K562 (cell line): ENCODE measurements around the gene SULT1C3. TPM values are rescaled to one million over a fixed set of nuclear protein-coding genes. Genes with fewer than 3 reads are reported as not detected.

Experiments used
- ATAC-seq: fragments of 200-7000 bp; cut with Tn5 transposase; 3 replicates; pipeline ENCODE4 v1.9.1; 2020; ENCODE audit warnings: moderate library complexity
- BruUV-seq: library from RNA; stranded (reverse); fragments of 400-500 nt; replicated peaks from 2 replicates; lab custom pipeline; 2021; lab: Mats Ljungman, UMichigan
- CTCF ChIA-PET: fragments of 300-600 bp; formaldehyde crosslinking; extraction: SDS; loops from one replicate; lab custom pipeline; 2021; ENCODE audit warnings: low intra/inter-chr PET ratio; lab: Yijun Ruan, JAX
- POLR2A ChIA-PET: fragments of 300-600, 350-650 bp; sonication (Branson Sonifier 250); formaldehyde crosslinking; extraction: SDS; loops from one replicate; lab custom pipeline; 2021; ENCODE audit warnings: antibody characterized with exemption, inconsistent platforms; lab: Yijun Ruan, JAX
- DNase-seq, 4 experiments: peaks; one replicate each; pipeline versions ENCODE4 v3.0.0 to v3.0.0-alpha.2; 2011 to 2018; ENCODE audit warnings: low spot score in 3 of 4, mixed read lengths in 3 of 4; ENCODE audit errors: extremely low read depth in 1 of 4
- FAIRE-seq: peaks from 2 replicates; lab custom pipeline; 2011; peaks lifted over from hg19 to GRCh38; lab: Jason Lieb, UNC
- H2AFZ ChIP-seq: 2 replicates; pipeline ENCODE4 v1.6.0; 2011; ENCODE audit warnings: low read depth, low read length, control low read depth, inconsistent platforms
- H3K27ac ChIP-seq: fragments of 200-600 bp; 3 replicates; pipeline ENCODE4 v1.8.0; 2011; ENCODE audit warnings: low read depth, mild to moderate bottlenecking, control low read depth, inconsistent platforms, low read length, moderate library complexity, mixed read lengths; ENCODE audit errors: extremely low read depth
- H3K27me3 ChIP-seq, 2 experiments: fragments of 300-600 bp in 1 of 2; 2 replicates in 1 of 2; 3 replicates in 1 of 2; pipeline versions ENCODE4 v1.6.0 to v1.8.0; 2011; ENCODE audit warnings: inconsistent platforms in 2 of 2, low read length in 2 of 2, mild to moderate bottlenecking in 1 of 2, mixed read lengths in 1 of 2, moderate library complexity in 1 of 2; ENCODE audit not compliant: control insufficient read depth in 2 of 2, insufficient read depth in 2 of 2
- H3K36me3 ChIP-seq: fragments of 300-600 bp; 3 replicates; pipeline ENCODE4 v1.8.0; 2011; ENCODE audit warnings: mild to moderate bottlenecking, low read length, inconsistent platforms; ENCODE audit not compliant: control insufficient read depth, insufficient read depth
- H3K4me1 ChIP-seq, 2 experiments: fragments of 200-600 bp in 1 of 2; replicated peaks in 1 of 2; 2 replicates in 1 of 2; 3 replicates in 1 of 2; pipeline versions ENCODE4 v1.5.1 to v1.8.0; 2011; ENCODE audit warnings: inconsistent platforms in 2 of 2, low read length in 2 of 2, mild to moderate bottlenecking in 1 of 2, mixed read lengths in 1 of 2, moderate library complexity in 1 of 2; ENCODE audit not compliant: control insufficient read depth in 2 of 2, insufficient read depth in 2 of 2
- H3K4me2 ChIP-seq: 2 replicates; pipeline ENCODE4 v1.6.1; 2011; ENCODE audit warnings: low read length, control low read depth, inconsistent platforms, mixed read lengths; ENCODE audit not compliant: insufficient read depth
- H3K4me3 ChIP-seq: fragments of 200-600 bp; sonication (generic), shearing (Covaris generic); 2 replicates; pipeline ENCODE4 v1.5.1; 2016; ENCODE audit warnings: control low read depth, inconsistent platforms
- H3K79me2 ChIP-seq: fragments of 200-600 bp; 3 replicates; pipeline ENCODE4 v1.8.0; 2011; ENCODE audit warnings: low read length, inconsistent platforms; ENCODE audit not compliant: control insufficient read depth, insufficient read depth
- H3K9ac ChIP-seq, 2 experiments: 2 replicates each; pipeline versions ENCODE4 v1.6.0 to v1.6.1; 2011; ENCODE audit warnings: low read depth in 2 of 2, low read length in 2 of 2, control low read depth in 1 of 2, inconsistent platforms in 1 of 2, mild to moderate bottlenecking in 1 of 2, mixed read lengths in 1 of 2; ENCODE audit not compliant: insufficient read depth in 1 of 2
- H3K9me1 ChIP-seq: one replicate; pipeline ENCODE4 v1.6.0; 2011; ENCODE audit warnings: inconsistent platforms, mild to moderate bottlenecking, low read length, moderate library complexity; ENCODE audit not compliant: control insufficient read depth, insufficient read depth
- H3K9me3 ChIP-seq: replicated peaks from 2 replicates; pipeline ENCODE4 v1.5.1; 2011; ENCODE audit warnings: low read depth, low read length, inconsistent platforms; ENCODE audit not compliant: control insufficient read depth, insufficient read depth
- H4K20me1 ChIP-seq: replicated peaks from 2 replicates; pipeline ENCODE4 v1.6.1; 2011; ENCODE audit warnings: low read length, inconsistent platforms, mixed read lengths; ENCODE audit not compliant: control insufficient read depth, insufficient read depth
- CBFA2T2 ChIP-seq: fragments of 450-650 bp; conservative IDR thresholded peaks from 2 replicates; pipeline ENCODE4 v1.6.1; 2017; ENCODE audit warnings: mild to moderate bottlenecking
- CEBPG ChIP-seq, 3 experiments: fragments of 200-800 bp in 1 of 3; sonication (Bioruptor generic) in 1 of 3; sonication (generic) in 1 of 3; formaldehyde crosslinking in 1 of 3; IDR thresholded peaks in 2 of 3; conservative IDR thresholded peaks in 1 of 3; 2 replicates each; pipeline versions ENCODE4 v1.6.1 to v1.8.0; 2016 to 2022; ENCODE audit warnings: missing compliant biosample characterization in 2 of 3, missing genetic modification characterization in 2 of 3, mild to moderate bottlenecking in 1 of 3, missing genetic modification reagents in 1 of 3
- DPF2 ChIP-seq: fragments of 450-650 bp; IDR thresholded peaks from 2 replicates; pipeline ENCODE4 v1.6.1; 2016
- ETV1 ChIP-seq: fragments of 450-650 bp; conservative IDR thresholded peaks from 2 replicates; pipeline ENCODE4 v1.6.1; 2016; ENCODE audit warnings: missing genetic modification characterization, control low read depth, low read depth, missing compliant biosample characterization
- FOXJ2 ChIP-seq: fragments of 200-800 bp; sonication (Bioruptor generic); IDR thresholded peaks from 2 replicates; pipeline ENCODE4 v1.6.1; 2016; ENCODE audit warnings: missing genetic modification characterization, missing compliant biosample characterization
- HEY1 ChIP-seq: fragments of 250-450 bp; sonication (Bioruptor Pico); IDR thresholded peaks from 2 replicates; pipeline ENCODE4 v1.5.0; 2020; ENCODE audit warnings: mild to moderate bottlenecking, moderate library complexity, borderline replicate concordance
- HOMEZ ChIP-seq: fragments of 250-450 bp; sonication (Bioruptor Pico); IDR thresholded peaks from 2 replicates; pipeline ENCODE4 v1.4.0; 2020; ENCODE audit warnings: mild to moderate bottlenecking, moderate library complexity
- IRF9 ChIP-seq: fragments of 450-650 bp; IDR thresholded peaks from 2 replicates; pipeline ENCODE4 v1.6.1; 2016; ENCODE audit warnings: missing biosample characterization, missing genetic modification characterization
- NONO ChIP-seq, 2 experiments: fragments of 200-400 bp in 1 of 2; fragments of 450-650 bp in 1 of 2; formaldehyde crosslinking in 1 of 2; IDR thresholded peaks; 2 replicates each; pipeline ENCODE4 v1.6.1; 2017; ENCODE audit warnings: low read depth in 2 of 2, mild to moderate bottlenecking in 2 of 2, moderate library complexity in 2 of 2, low read length in 1 of 2
- NRF1 ChIP-seq, 2 experiments: fragments of 450-650 bp; IDR thresholded peaks in 1 of 2; conservative IDR thresholded peaks in 1 of 2; 2 replicates each; pipeline ENCODE4 v1.6.1; 2014; ENCODE audit warnings: mild to moderate bottlenecking in 2 of 2
- RBM25 ChIP-seq: fragments of 200-400 bp; formaldehyde crosslinking; IDR thresholded peaks from 2 replicates; pipeline ENCODE4 v1.6.1; 2018; ENCODE audit warnings: low read length, low read depth, moderate library complexity; ENCODE audit not compliant: severe bottlenecking
- SMARCC2 ChIP-seq: fragments of 450-650 bp; IDR thresholded peaks from 2 replicates; pipeline ENCODE4 v1.6.1; 2017; ENCODE audit warnings: antibody characterized with exemption, moderate library complexity, mild to moderate bottlenecking, low read depth
- TAL1 ChIP-seq: fragments of 450-650 bp; IDR thresholded peaks from 2 replicates; pipeline ENCODE4 v1.6.1; 2016; ENCODE audit warnings: mild to moderate bottlenecking
- TOE1 ChIP-seq, 2 experiments: fragments of 450-650 bp in 1 of 2; sonication (generic) in 1 of 2; formaldehyde crosslinking in 1 of 2; IDR thresholded peaks; 2 replicates each; pipeline versions ENCODE4 v1.7.1 to v1.8.0; 2016 to 2022; ENCODE audit warnings: borderline replicate concordance in 2 of 2, mild to moderate bottlenecking in 2 of 2, antibody characterized with exemption in 1 of 2, inconsistent platforms in 1 of 2, low read depth in 1 of 2, missing genetic modification reagents in 1 of 2, moderate library complexity in 1 of 2
- ZBTB33 ChIP-seq: sonication (generic); formaldehyde crosslinking; IDR thresholded peaks from 2 replicates; pipeline ENCODE4 v1.8.1; 2023; ENCODE audit warnings: mild to moderate bottlenecking, missing genetic modification reagents
- ZNF232 ChIP-seq: sonication (generic); formaldehyde crosslinking; IDR thresholded peaks from 2 replicates; pipeline ENCODE4 v1.8.0; 2022; ENCODE audit warnings: mild to moderate bottlenecking, missing genetic modification reagents
- WGBS: fragments of 100-300 bp; shearing (Covaris generic); methylation state at CpG from one replicate; pipeline ENCODE4 v1.1.6; 2016; ENCODE audit warnings: low coverage, mixed read lengths; ENCODE audit not compliant: insufficient coverage; ENCODE audit errors: missing lambda C conversion rate; 5-methylcytosine and 5-hydroxymethylcytosine counted together
- in situ Hi-C: fragments of 300-500 bp; cut with MboI; formaldehyde crosslinking; loops from 4 replicates; pipeline ENCODE4 v1.15.0; 2018; ENCODE audit warnings: inconsistent platforms, mixed read lengths
- intact Hi-C: fragments of 100-400 bp; cut with micrococcal nuclease; formaldehyde crosslinking; loops from 2 replicates; pipeline ENCODE4 v1.14.2; 2022
- polyA plus RNA-seq, 8 experiments: library from polyadenylated mRNA; depleted of rRNA in 4 of 8; stranded (reverse) in 5 of 8; unstranded in 3 of 8; fragments of >200 nt; fragmentation: Nextera tagmentation in 2 of 8; fragmentation: Illumina TruSeq in 1 of 8; extraction: Ambion mirVana in 2 of 8; extraction: Trizol in 1 of 8; gene quantifications; 2 replicates each; pipeline versions ENCODE4 v1.2.1 to v1.2.3, GENCODE V29; 2011 to 2014; ENCODE audit warnings: inconsistent platforms in 1 of 8, missing spikeins in 1 of 8
- total RNA-seq, 7 experiments: library from RNA; depleted of rRNA in 6 of 7; stranded (reverse); fragments of >200 nt in 6 of 7; fragmentation: Illumina TruSeq in 2 of 7; extraction: Trizol in 2 of 7; gene quantifications; 2 replicates each; pipeline versions ENCODE4 v1.2.1 to v1.2.3, GENCODE V29; 2011 to 2021; ENCODE audit warnings: low replicate concordance in 1 of 7

Gene SULT1C3
- total and polyA plus RNA-seq, 9 of the 15 experiments (the other 6 are each of a cell fraction or from before 2014, with no cell fraction given), result not detected

GRCh38 chr2:108271691-108272253, 32.0 kb downstream of the SULT1C3 start:
- peak overlapping the region; percentile 95 for H2AFZ ChIP-seq
- ATAC-seq, result peak; percentile 84
- CTCF ChIA-PET, result no interaction called here
- H3K36me3 ChIP-seq, result no peaks in the 10 kb centered on the region
- 2% methylated on average over 7 of the region's 7 CpGs for WGBS
- peak overlapping the region; percentile 77 for H3K4me2 ChIP-seq
- no peaks in the 10 kb centered on the region for H3K79me2 ChIP-seq
- peak; percentile 26 for FAIRE-seq
- H3K27me3 ChIP-seq, result peaks cover 0 to 8% of the 10 kb centered on the region in 2 experiments; a peak in 2 of 5 replicates
- intact Hi-C loops (no loop called here), in situ Hi-C loops (no loop called here)
- no peaks in the 10 kb centered on the region for H3K4me1 ChIP-seq
- peak overlapping the region; percentile 21; the same call in 1 of the 2 replicates for H3K4me3 ChIP-seq
- no peaks in the 10 kb centered on the region for H3K9me3 ChIP-seq
- peak; percentile 19 to 43 (median 27) for DNase-seq
- H3K9me1 ChIP-seq, result no peaks in the 10 kb centered on the region
- POLR2A ChIA-PET, result interaction anchor here (0.6 to 1.3 kb wide), 2 partner anchors 26 to 133 kb away, joined by 4 read pairs; no protein-coding TSS in a partner anchor
- no peak overlapping the region for H3K27ac ChIP-seq
- peak overlapping the region in 1 of 2 experiments; percentile 18; a peak in 2 of 4 replicates for H3K9ac ChIP-seq
- no TSS peak for BruUV-seq
- no peaks in the 10 kb centered on the region; the same call in 1 of the 2 replicates for H4K20me1 ChIP-seq
- TF ChIP-seq NONO (IDR thresholded peaks at IDR 0.05; ENCODE audit: low read depth in 2 of 2, low read length in 1 of 2) (no peak), CEBPG (CRISPR knock-in tag; IDR thresholded peaks at IDR 0.05) (no peak), CEBPG (tag; conservative IDR thresholded peaks at IDR 0.05 in 1 of 2, IDR thresholded peaks at IDR 0.05 in 1 of 2) (no peak), IRF9 (tag) (0 out of 2 replicates have a peak, but pooled peaks have one; percentile 37), HOMEZ (no peak), RBM25 (peak; percentile 56), TOE1 (IDR thresholded peaks at IDR 0.05; ENCODE audit: borderline replicate concordance) (no peak), TOE1 (CRISPR knock-in tag; IDR thresholded peaks at IDR 0.05; ENCODE audit: borderline replicate concordance, low read depth) (no peak), ETV1 (tag) (peak; percentile 36), TAL1 (no peak), NRF1 (conservative IDR thresholded peaks at IDR 0.05 in 1 of 2, IDR thresholded peaks at IDR 0.05 in 1 of 2) (no peak), DPF2 (no peak), CBFA2T2 (no peak), ZBTB33 (CRISPR knock-in tag) (no peak), ZNF232 (CRISPR knock-in tag) (no peak), SMARCC2 (no peak), FOXJ2 (0 out of 2 replicates have a peak, but pooled peaks have one; percentile 36), HEY1 (CRISPR knock-in tag) (no peak)
